Suppressor macrophage treated with lipopolysaccharide for 4 hours (primary cell): ENCODE measurements around the gene NDOR1.

ENCODE experiments used
- DNase-seq: peaks from one replicate; pipeline ENCODE4 v3.0.0-alpha.2; 2020

The NDOR1 gene

DNA sequence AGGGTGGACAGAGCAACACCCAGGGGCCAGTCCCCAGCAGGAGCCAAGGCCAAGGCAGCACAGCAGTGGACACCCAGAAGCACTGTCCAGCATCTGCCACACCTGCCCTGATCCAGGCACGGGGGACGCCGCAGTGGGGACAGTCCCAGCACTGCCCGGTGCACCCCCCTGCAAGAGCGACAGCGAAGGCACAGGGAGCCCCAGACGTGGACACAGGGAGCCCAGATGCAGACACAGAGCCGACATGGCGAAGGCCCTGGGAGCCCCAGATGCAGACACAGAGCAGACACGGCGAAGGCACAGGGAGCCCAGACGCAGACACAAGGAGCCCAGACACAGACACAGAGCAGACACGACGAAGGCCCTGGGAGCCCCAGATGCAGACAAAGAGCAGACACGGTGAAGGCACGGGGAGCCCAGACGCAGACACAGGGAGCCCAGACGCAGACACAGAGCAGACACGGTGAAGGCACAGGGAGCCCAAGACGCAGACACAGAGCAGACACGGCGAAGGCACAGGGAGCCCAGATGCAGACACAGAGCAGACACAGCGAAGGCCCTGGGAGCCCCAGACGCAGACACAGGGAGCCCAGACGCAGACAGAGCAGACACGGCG is 21.4 kb upstream of the NDOR1 start:
- no peak for DNase-seq

DNA sequence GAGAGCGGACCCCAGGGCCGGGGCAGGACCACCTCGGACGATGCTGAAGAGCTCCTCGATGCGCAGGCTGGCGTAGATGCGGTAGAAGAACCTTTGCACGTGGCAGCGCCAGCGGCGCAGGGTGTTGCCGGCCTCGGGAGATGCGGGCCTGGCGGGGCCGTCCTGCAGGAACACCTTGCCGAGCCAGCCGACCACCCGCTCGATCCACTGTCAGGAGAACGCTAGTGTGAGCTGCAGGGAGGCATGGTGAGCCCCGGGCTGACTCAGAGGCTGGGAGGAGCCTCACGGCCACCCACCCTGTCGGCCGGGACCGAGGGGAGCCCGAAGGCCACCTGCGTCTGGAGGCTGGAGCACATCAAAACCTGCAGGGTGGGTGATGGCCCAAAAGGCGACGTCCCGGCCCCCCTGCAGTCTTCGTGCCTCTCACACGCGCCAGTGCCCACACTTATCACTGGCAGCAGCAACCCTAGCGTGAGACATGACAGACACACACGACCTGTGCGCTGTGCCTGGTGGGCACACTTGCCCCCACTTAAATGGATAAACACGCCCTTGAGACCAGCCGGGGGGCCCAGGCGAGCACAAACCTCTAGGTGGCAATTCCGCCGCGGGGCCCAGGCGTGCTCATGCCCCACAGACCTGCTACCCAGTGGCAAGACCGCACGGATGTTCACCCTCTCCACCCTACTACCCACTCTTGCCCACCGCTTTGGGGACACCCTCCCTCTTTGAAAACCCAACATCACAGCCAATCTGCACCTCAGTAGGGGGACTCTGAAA is 20.4 kb upstream of the NDOR1 start:
- DNase-seq: no peak

DNA sequence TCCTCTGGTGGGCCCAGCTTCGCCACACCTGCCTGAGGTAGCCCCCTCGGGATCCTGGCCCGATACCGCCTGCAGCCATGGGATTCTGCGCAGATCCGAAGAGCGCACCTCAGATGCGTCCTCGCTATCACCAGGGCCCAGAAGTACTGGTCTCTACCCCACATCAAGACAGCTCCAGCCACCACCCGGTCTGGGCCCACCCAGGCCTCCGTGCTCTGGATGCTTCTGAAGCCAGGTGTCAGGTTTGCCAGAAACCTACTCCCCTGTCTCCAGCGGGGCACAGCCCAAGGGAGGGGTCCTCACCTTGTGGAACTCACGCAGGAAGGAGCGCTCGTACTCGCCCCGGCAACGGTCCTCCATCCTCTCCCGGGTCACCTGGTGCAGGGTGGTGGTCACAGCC is 19.6 kb upstream of the NDOR1 start:
- DNase-seq: no peak

DNA sequence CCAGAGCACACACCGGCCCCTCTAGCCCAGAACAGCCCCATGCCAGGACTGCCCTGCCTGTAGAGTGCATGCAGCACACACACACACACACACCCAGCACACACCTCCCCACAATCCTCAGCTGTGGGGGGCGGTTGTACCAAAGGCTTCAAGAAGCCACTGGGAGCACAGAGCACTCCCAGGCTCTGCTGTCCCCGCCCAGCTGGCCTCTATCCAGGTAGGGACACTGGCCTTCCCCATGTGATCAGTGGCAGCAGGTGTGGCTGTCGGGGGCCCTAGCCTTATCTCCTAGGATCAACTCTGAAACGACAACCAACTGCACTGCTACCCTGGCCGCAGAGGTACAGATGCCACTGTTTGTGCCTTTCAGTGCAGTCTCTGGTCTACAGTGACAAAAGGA is 19.1 kb upstream of the NDOR1 start:
- DNase-seq: no peak

DNA sequence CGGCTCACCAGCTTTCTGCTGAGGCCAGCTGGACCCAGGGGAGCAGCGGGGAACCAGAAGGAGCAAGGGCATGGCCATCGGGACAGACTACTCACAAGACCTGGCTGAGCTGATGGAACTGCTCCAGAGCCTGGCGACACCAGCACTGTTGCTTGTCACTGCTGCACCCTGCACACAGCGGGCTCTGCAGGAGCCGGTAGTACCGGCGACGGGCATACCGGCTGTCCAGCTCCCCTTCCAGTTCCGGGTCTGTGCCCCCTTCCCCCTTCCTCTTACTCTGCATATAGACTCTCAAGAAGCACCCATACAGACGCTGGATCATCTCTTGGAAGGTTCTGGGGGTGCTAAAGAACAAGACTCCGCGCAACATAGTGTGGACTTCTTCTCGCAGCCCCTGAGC is 18.1 kb upstream of the NDOR1 start:
- no peak for DNase-seq

DNA sequence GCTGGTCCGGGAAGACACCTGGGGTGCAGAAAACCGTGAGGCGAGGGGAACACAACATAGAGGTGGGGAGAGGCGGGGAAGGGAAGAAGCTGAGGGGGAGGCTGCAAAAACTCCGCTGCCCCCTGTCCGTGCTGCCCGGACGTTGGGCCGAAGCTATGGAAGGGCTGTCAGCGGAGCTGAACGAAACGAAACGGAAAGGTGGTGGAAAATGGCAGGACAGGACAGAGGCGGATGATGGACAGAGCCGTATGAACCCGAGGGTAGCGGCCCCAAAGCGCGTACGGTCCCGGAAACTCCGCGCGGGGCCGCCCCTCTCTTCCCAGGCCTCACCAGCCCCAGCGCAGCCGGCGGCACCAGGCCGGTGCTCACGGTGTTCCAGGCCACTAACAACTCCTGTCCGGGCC is 17.4 kb upstream of the NDOR1 start:
- no peak for DNase-seq

DNA sequence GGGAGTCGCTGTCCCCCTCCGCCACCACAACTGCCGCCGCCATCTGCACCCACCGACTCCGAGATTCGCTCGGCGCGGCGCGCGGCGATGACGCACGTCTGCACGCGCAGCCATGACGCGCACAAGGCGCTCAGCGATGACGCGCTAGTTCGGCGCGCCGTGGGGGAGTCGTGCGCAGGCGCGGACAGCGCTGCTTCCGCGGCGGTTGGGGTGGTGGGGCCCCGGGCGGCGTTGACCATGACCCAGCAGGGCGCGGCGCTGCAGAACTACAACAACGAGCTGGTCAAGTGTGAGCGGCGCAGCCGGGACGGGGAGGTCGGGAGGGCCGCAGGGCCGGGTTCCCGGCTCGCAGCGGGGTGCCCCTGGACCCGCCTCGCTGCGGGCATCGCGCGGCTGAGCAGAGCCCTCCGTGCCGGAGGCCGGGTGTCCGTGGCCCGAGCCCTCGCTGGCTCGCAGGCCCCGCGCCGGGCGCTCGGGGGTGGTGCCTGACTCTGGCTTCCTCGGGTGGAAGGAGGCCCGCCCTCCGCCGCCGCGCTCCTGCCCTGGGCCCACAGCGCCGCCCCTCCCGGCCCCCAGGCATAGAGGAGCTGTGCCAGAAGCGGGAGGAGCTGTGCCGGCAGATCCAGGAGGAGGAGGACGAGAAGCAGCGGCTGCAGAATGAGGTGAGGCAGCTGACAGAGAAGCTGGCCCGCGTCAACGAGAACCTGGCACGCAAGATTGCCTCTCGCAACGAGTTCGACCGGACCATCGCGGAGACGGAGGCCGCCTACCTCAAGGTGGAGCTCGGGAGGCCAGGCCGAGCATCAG is 16.8 kb upstream of the NDOR1 start, which contains the start of the genes ANAPC2 and SSNA1:
Gene ANAPC2, minus strand, starts transcription at position 71 of the 807 bp plus-strand sequence. Its CDS starts 28 bp downstream, at position 43.
Gene SSNA1, plus strand, starts transcription at position 187 of the 807 bp plus-strand sequence. Its CDS starts 51 bp downstream, at position 238.
- peak; percentile 97 for DNase-seq

DNA sequence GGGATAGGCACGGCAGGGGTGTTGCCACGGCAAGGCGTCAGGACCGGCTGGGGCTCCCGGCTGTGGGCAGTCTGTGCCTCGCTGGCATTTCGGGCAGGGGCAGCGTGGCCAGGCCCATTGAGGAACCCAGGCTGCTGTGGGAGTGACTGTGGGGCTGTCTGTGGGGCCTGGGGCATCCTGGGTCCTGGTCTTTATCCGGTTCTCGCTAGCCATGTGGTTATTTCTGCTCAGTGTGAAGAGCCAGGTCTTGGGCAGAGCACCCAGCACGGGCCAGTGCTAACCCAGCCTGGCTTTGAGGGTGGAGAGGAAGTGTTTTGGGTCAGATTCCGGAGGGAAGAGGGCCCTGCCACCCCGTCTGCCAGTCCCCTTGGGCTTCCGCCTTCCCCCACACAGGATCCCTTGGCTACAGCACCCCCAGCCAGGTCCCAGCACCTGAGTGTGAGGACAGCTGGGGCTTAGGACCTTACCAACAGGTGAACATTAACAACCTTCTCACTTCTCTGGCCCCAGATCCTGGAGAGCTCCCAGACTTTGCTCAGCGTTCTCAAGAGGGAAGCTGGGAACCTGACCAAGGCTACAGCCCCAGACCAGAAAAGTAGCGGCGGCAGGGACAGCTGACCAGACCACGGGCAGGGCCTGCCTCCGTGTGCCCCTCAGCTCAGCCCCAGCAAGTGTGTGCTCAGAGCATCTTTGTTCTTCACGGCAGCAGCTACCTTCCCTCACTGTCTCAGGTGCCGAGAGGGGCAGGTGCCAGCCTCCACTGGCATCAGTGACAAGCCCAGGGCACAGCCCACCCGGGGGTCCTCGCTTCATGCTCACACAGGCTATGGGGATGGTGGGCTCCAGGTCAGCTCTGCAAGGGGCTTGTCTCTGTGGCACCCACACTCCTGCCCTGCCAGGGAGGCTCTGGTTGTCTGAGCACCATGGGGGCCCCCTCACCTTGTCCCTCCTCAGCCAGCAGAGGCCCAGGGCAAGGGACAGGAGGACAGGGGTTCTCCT is 15.9 kb upstream of the NDOR1 start:
- DNase-seq: no peak

DNA sequence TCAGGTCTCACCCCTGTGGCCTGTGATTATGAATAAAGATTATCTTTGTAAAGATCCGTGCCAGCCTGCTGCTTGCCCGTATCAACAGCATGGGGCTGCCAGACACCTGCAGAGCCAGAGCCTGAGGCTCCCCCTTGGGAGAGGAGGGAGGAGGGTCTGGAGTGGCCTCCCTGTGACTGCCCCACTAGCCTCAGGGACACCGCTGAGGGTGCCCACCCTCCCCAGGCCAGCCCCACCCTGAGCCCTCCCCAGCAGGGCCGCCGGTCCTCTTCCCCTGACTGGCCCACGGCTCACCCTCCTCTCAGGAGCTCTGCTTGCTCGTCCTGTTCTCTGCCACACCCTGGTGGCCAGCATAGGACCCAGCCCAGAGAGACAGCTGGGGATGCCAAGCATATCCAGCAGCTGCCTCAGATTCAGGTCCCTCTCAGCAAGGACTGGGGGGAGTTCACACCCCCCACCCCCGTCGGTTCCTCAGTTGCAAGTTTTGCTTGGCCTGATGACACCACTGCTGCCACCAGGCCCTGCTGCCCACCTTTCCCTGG is 15.1 kb upstream of the NDOR1 start:
- DNase-seq: no peak

DNA sequence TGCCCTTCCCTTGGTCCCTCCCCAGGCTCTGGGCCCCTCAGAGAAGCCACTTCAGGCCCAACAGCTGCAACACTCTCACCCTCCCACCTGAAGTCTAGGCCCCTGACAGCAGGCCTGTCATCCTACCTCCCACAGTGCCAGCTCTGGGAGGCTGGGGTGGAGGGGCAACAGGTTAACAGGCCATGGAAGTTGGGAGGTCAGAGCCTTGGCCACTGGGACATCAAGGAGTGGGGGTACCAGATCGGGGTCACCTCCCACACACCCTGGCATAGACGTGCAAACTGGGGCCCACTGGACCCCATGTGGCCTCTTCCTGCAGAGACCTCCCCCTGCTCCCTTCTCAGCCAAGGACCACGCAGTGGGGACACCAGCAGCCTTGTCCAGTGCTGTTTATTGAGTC is 14.3 kb upstream of the NDOR1 start:
- DNase-seq: no peak

DNA sequence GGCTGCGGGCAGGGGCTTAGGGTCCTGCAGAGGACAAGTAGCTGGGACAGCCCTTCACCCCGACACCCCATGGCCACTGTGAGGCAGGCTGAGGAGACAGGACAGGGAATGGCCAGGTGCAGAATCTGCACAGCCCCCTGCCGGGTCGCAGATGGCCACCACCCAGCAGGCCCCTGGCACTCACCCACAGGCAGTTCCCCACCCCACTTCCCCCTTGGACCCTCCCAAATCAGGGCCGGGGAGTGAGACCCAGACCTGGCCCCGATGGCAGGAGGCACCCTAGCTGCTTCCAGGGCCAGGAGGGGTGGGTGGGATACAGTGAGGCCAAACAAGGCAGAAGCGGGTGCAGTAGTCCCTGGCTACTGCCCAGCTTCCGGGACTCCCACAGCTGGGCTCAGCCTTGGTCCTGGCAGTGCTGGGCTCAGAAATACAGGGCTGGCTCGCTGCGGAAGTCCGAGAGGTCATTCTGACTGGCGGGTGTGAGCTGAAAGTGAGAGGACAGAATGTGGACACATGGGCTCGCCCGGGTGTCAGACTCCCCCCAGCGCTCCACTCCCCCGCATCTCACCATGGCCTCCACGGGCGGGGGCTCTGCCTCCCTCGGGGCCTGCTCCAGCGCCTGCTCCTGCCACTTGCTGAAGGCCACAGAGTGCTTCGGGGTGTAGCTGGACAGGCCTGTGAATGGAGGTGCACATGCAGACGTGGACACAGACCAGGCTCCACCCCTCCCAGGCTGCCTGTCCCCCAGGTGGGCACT is 13.6 kb upstream of the NDOR1 start:
- no peak for DNase-seq

DNA sequence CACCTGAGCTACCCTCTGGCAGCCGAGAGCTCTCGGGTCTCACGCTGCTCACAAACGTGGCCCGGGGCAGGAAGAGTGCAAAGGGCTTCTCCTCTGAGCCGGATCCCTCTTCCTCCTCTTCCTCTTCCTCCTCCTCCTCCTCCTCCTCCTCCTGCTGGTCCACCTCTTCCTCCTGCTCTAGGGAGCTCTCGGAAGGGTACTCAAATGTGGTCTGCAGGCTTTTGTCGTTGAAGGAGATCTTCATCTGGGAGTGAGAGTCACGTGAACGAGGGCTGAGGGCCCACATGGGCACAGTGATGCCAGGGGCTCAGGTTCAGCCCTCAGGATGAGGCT is 13.1 kb upstream of the NDOR1 start:
- DNase-seq: no peak

DNA sequence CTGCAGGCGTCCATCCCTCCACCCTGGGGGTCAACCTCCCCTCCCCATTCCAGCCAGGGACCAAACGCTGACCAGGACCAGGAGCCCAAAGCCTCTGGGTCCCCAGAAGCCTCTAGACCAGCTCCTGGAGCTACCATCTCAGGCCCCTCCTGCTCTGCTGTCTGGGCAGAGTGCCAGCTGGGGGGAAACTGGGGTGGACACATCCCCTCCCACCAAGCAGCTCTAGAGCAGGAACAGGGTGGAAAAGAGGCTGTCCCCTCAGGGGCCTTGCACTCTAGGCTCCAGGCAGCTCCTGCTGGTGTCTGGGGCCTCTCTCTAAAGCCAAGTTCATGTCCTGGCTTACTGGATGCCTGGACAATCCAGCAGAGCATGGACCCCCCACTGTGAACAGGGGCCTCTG is 12.6 kb upstream of the NDOR1 start:
- no peak for DNase-seq

DNA sequence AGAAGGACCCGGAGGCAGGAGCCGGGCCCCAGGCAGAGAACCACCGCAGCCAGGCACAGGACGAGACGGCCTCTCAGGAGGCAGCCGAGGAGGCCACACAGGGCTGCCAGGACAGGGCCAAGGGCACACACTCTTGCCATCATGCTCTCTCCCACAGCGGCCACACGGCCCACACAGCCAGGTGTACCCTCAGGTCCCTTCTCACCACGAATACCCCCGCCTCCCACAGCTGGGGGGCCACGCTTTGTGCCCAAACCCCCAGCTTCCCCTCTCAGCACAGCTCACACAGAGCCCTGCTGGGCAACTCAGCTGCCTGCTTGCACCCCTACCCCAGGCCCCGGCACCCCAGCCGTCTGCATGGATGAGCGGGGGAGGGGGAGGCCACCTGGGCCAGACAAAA is 11.7 kb upstream of the NDOR1 start:
- no peak for DNase-seq

DNA sequence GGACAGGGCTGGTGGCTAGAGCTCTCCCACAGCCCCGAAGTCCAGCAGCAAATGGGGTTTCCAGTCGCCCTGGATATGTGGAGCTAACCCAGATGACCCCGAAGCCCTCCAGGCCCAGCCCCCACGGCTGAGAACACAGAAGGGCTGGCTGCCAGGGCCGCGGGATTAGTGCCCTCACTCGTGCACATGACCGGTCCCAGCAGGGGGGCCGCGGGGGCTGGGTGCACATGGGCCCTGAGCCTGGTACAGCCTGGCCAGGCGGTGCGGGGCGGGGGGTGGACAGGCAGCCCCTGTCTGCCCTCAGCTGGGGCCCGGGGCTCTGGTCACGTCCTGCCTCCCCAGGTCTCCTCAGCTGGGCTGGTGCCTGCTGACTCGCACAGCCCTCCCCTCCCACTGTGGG is 11.1 kb upstream of the NDOR1 start:
- no peak for DNase-seq

DNA sequence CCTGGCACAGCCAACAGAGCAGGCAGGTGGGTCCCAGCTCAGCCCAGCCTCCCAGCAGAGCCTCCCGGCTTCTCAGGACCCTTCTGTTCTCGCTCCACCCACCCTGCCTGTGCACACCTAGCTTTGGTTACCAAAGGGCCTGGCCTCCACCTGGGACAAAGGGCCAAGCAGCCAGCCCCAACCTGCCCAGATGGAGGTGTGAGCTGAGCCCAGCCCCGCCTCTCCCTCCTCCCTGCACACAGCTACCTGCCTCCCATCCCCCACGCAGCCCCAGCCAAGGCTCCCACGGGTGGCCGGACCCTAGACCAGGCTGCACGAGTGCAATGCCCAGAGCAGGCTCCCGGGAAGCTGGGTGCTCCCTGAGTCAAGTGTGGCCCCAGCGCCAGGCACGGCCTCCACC is 10.6 kb upstream of the NDOR1 start:
- DNase-seq: no peak

DNA sequence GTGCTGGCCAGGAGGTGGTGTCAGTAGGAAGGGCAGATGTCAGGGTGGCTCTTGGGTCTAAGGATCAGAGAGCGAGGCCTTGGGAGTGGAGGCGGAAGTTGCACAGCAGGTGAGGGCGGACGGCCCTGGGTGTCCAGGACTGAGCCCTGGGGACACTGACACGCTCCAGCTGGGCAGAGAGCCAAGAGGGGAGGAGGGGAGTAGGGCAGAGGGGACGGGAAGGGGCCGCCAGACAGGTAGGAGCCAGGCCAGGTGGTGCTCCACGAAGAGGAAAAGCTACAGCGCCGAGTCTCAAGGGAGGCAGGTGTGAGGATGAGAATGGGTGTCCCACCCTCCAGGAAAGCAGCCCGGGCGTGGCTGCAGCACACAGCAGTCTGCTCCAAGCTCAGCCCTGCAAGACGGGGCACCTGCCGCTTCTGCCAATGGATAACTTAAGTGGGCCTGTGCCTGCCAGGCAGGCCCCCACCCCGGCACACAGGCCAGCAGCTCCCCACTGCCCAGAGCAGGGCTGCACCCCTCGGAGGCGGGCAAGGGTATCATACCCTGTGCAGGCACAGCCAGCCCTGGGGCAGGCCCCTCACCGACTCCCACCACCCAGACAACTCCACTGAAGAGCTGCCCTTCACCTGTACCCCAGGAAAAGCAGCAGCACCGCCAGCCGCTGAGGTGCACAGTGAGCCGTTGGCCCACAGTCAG is 9.8 kb upstream of the NDOR1 start:
- DNase-seq: no peak

DNA sequence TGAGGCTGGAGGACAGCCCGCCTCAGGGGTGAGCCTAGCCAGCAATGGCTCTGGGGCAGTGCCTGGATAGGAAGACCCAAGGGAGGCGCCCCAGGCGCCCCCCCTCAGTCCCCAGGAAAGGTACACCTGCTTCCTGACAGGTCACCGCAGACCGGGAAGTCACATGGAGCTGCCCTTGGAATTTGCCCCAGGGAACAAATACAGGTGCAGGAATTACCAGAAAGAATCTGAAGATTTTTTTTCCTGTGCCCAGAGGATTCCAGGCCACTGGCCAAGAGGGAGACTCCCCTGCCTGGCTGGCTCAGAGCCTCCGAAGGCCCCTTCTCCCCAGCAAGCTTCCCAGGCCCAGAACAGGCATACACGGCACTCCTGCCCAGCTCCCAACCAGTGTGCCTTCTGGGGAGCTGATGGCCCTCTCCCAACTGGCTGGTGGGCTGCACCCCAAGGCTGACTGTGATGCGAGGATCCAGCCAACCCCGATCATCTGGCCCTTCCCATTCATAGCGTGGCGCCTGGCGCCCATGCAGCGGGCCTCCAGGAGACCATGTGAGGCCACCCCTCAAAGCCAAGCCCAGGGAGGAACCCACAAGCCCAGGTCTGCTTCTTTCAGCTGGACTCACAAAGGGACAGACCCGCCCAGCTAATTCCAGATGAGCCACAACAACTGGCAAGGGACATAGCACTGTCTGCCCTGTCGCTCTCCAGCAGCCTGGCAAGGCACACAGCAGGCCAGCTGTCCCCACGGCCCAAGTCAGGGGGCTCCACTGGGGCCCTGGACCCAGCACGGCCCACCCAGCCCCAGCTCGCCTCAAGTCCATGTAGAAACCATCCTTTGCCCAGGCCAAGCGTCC is 7.2 kb upstream of the NDOR1 start:
- DNase-seq: no peak

DNA sequence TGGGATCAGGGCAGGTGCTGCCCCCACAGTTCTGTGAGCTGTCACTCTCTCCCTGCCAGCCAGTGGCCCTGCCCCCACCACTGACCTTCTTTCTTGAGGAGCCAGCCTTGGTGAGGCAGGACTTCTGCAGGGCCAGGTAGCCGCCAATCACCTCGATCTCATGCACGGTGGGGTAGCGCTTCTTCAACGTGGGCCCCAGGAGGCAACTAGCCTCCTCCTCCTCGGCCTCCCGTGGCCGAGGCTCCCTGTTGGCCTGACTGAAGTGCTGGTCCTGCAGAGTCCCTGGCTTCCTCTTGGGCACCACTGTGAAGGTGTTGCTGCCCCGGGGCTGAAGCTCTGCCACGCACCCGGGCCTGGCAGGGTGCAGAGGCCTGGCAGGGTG is 6.6 kb upstream of the NDOR1 start:
- DNase-seq: no peak
